ENCODE results near the gene TMEM229A.
"Not testable (repeated sequence)": the region's sequence is repeated elsewhere in the genome, so short reads cannot be mapped to it uniquely, and the experiment has no call there.

Gene TMEM229A

GRCh38 chr7:124009321-124009720 lies 23.5 kb downstream of the TMEM229A start:
- Histone ChIP-seq H3K36me3 (ENCODE audit: insufficient read depth, low read length) (no peaks in the 10 kb centered on the region), H4K20me1 (ENCODE audit: insufficient read depth, low read length) (no peaks in the 10 kb centered on the region), H3K4me3 (ENCODE audit: low read depth in 1 of 2, low read length in 2 of 2) (no peak overlapping the region), H3K27me3 (ENCODE audit: insufficient read depth, low read length, poor library complexity) (no peaks in the 10 kb centered on the region), H3K4me2 (ENCODE audit: insufficient read depth, low read length) (no peak overlapping the region), H3K79me2 (ENCODE audit: insufficient read depth, low read length) (no peaks in the 10 kb centered on the region), H3K9me3 (ENCODE audit: insufficient read depth, low read length, severe bottlenecking) (no peaks in the 10 kb centered on the region), H3K27ac (ENCODE audit: low read length) (no peak overlapping the region), H3K9ac (ENCODE audit: low read depth, low read length) (no peak overlapping the region), H3K4me1 (ENCODE audit: insufficient read depth, low read length) (no peaks in the 10 kb centered on the region), H2AFZ (ENCODE audit: low read depth, low read length) (no peak overlapping the region)
- DNase-seq (no peak), ATAC-seq (ENCODE audit: insufficient read depth, low read depth) (no peak)
- TF ChIP-seq CTCF (IDR thresholded peaks at IDR 0.05; ENCODE audit: borderline replicate concordance, extremely low read depth, low read length, poor library complexity, severe bottlenecking) (no peak), EZH2 (IDR thresholded peaks at IDR 0.05; ENCODE audit: borderline replicate concordance, low read depth, low read length, severe bottlenecking) (no peak)

DNA sequence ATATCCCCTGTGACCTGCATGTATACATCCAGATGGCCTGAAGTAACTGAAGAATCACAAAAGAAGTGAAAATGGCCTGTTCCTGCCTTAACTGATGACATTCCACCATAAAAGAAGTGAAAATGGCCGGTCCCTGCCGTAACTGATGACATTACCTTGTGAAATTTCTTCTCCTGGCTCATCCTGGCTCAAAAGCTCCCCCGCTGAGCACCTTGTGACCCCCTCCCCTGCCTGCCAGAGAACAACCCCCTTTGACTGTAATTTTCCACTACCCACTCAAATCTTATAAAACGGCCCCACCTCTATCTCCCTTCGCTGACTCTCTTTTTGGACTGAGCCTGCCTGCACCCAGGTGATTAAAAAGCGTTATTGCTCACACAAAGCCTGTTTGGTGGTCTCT lies 24.6 kb downstream of the TMEM229A start:
- not testable (repeated sequence) for ATAC-seq (ENCODE audit: insufficient read depth, low read depth); H3K27me3 ChIP-seq (ENCODE audit: insufficient read depth, low read length, poor library complexity); H3K4me1 ChIP-seq (ENCODE audit: insufficient read depth, low read length); H3K9me3 ChIP-seq (ENCODE audit: insufficient read depth, low read length, severe bottlenecking); H3K4me3 ChIP-seq (ENCODE audit: low read depth in 1 of 2, low read length in 2 of 2); H2AFZ ChIP-seq (ENCODE audit: low read depth, low read length); H4K20me1 ChIP-seq (ENCODE audit: insufficient read depth, low read length); H3K4me2 ChIP-seq (ENCODE audit: insufficient read depth, low read length); DNase-seq; H3K9ac ChIP-seq (ENCODE audit: low read depth, low read length); H3K79me2 ChIP-seq (ENCODE audit: insufficient read depth, low read length); H3K27ac ChIP-seq (ENCODE audit: low read length); H3K36me3 ChIP-seq (ENCODE audit: insufficient read depth, low read length)

- H3K27ac ChIP-seq (ENCODE audit: low read length), result no peak overlapping the region
- H4K20me1 ChIP-seq (ENCODE audit: insufficient read depth, low read length), result no peaks in the 10 kb centered on the region
- H2AFZ ChIP-seq (ENCODE audit: low read depth, low read length), result no peak overlapping the region
- H3K4me1 ChIP-seq (ENCODE audit: insufficient read depth, low read length), result no peaks in the 10 kb centered on the region
- no peaks in the 10 kb centered on the region for H3K36me3 ChIP-seq (ENCODE audit: insufficient read depth, low read length)
- no peak for ATAC-seq (ENCODE audit: insufficient read depth, low read depth)
- no peak overlapping the region for H3K4me3 ChIP-seq (ENCODE audit: low read depth in 1 of 2, low read length in 2 of 2)
- no peak overlapping the region for H3K9ac ChIP-seq (ENCODE audit: low read depth, low read length)
- DNase-seq, result no peak
- no peak overlapping the region for H3K4me2 ChIP-seq (ENCODE audit: insufficient read depth, low read length)
- H3K27me3 ChIP-seq (ENCODE audit: insufficient read depth, low read length, poor library complexity), result no peaks in the 10 kb centered on the region
- peaks cover 4% of the 10 kb centered on the region for H3K9me3 ChIP-seq (ENCODE audit: insufficient read depth, low read length, severe bottlenecking)
- H3K79me2 ChIP-seq (ENCODE audit: insufficient read depth, low read length), result no peaks in the 10 kb centered on the region
- no peak for TF ChIP-seq CTCF (IDR thresholded peaks at IDR 0.05; ENCODE audit: borderline replicate concordance, extremely low read depth, low read length, poor library complexity, severe bottlenecking)
- no peak for TF ChIP-seq EZH2 (IDR thresholded peaks at IDR 0.05; ENCODE audit: borderline replicate concordance, low read depth, low read length, severe bottlenecking)
Observed at GRCh38 chr7:123999703-124000102, 33.2 kb downstream of the TMEM229A start.

GRCh38 chr7:123998921-123999320 lies 33.9 kb downstream of the TMEM229A start:
- Histone ChIP-seq H3K4me3 (ENCODE audit: low read depth in 1 of 2, low read length in 2 of 2) (no peak overlapping the region), H3K36me3 (ENCODE audit: insufficient read depth, low read length) (no peaks in the 10 kb centered on the region), H3K4me1 (ENCODE audit: insufficient read depth, low read length) (no peaks in the 10 kb centered on the region), H3K27me3 (ENCODE audit: insufficient read depth, low read length, poor library complexity) (no peaks in the 10 kb centered on the region), H3K9me3 (ENCODE audit: insufficient read depth, low read length, severe bottlenecking) (peaks cover 4% of the 10 kb centered on the region), H2AFZ (ENCODE audit: low read depth, low read length) (no peak overlapping the region), H4K20me1 (ENCODE audit: insufficient read depth, low read length) (no peaks in the 10 kb centered on the region), H3K79me2 (ENCODE audit: insufficient read depth, low read length) (no peaks in the 10 kb centered on the region), H3K4me2 (ENCODE audit: insufficient read depth, low read length) (no peak overlapping the region), H3K9ac (ENCODE audit: low read depth, low read length) (no peak overlapping the region), H3K27ac (ENCODE audit: low read length) (no peak overlapping the region)
- DNase-seq (no peak), ATAC-seq (ENCODE audit: insufficient read depth, low read depth) (no peak)
- TF ChIP-seq CTCF (IDR thresholded peaks at IDR 0.05; ENCODE audit: borderline replicate concordance, extremely low read depth, low read length, poor library complexity, severe bottlenecking) (no peak), EZH2 (IDR thresholded peaks at IDR 0.05; ENCODE audit: borderline replicate concordance, low read depth, low read length, severe bottlenecking) (no peak)

Measured in DND-41 (cell line).